OCI-LY1 (cell line): ENCODE results near the gene SLC27A3.

Source experiments
- H2AFZ ChIP-seq: fragments of 200-600 bp; sonication (generic), shearing (Covaris generic); 2 replicates; pipeline ENCODE4 v1.6.0; 2014; ENCODE audit warnings: antibody characterized with exemption, mild to moderate bottlenecking, low read length
- H3F3A ChIP-seq: fragments of 200-600 bp; sonication (generic), shearing (Covaris generic); 2 replicates; pipeline ENCODE4 v1.6.0; 2014; ENCODE audit warnings: mild to moderate bottlenecking, antibody characterized with exemption, low read length, moderate library complexity; ENCODE audit not compliant: insufficient read depth
- H3K27ac ChIP-seq: fragments of 200-600 bp; sonication (generic); 2 replicates; pipeline ENCODE4 v1.5.1; 2014; ENCODE audit warnings: low read length, mixed run types, mild to moderate bottlenecking, low read depth; ENCODE audit not compliant: poor library complexity, severe bottlenecking
- H3K27me3 ChIP-seq: fragments of 200-600 bp; sonication (generic); 2 replicates; pipeline ENCODE4 v1.6.0; 2014; ENCODE audit warnings: antibody characterized with exemption, mild to moderate bottlenecking, low read length, moderate library complexity; ENCODE audit not compliant: insufficient read depth
- H3K36me3 ChIP-seq: fragments of 200-600 bp; sonication (generic); 2 replicates; pipeline ENCODE4 v1.6.1; 2014; ENCODE audit warnings: mild to moderate bottlenecking, antibody characterized with exemption, low read length, moderate library complexity, mixed read lengths; ENCODE audit not compliant: insufficient read depth
- H3K4me1 ChIP-seq: fragments of 200-600 bp; sonication (generic); 2 replicates; pipeline ENCODE4 v1.5.1; 2014; ENCODE audit warnings: mild to moderate bottlenecking, low read length, moderate library complexity; ENCODE audit not compliant: insufficient read depth, severe bottlenecking
- H3K4me2 ChIP-seq: fragments of 200-600 bp; sonication (generic), shearing (Covaris generic); 2 replicates; pipeline ENCODE4 v1.6.1; 2014; ENCODE audit warnings: low read length
- H3K4me3 ChIP-seq: fragments of 200-600 bp; sonication (generic); 2 replicates; pipeline ENCODE4 v1.5.1; 2014; ENCODE audit warnings: low read length, low read depth, mild to moderate bottlenecking, mixed read lengths; ENCODE audit not compliant: poor library complexity, severe bottlenecking
- H3K79me2 ChIP-seq: fragments of 200-600 bp; shearing (Covaris generic); 2 replicates; pipeline ENCODE4 v1.6.1; 2016; ENCODE audit warnings: mixed run types, low read length, mixed read lengths; ENCODE audit not compliant: insufficient read depth
- H3K9ac ChIP-seq: fragments of 200-600 bp; sonication (generic), shearing (Covaris generic); 2 replicates; pipeline ENCODE4 v1.6.1; 2014; ENCODE audit warnings: mild to moderate bottlenecking, low read length, mixed read lengths
- H3K9me2 ChIP-seq: fragments of 200-600 bp; sonication (generic), shearing (Covaris generic); 2 replicates; pipeline ENCODE4 v1.6.1; 2014; ENCODE audit warnings: low read depth, mild to moderate bottlenecking, low read length, mixed read lengths
- H3K9me3 ChIP-seq: fragments of 200-600 bp; shearing (Covaris generic); 2 replicates; pipeline ENCODE4 v1.6.1; 2014; ENCODE audit warnings: low read length, mixed read lengths
- H4K20me1 ChIP-seq: fragments of 200-600 bp; sonication (generic), shearing (Covaris generic); 2 replicates; pipeline ENCODE4 v1.6.0; 2016; ENCODE audit warnings: mild to moderate bottlenecking, low read length; ENCODE audit not compliant: insufficient read depth
- CTCF ChIP-seq: fragments of 200-600 bp; sonication (generic), shearing (Covaris generic); IDR thresholded peaks from 2 replicates; pipeline ENCODE4 v1.5.1; 2017; ENCODE audit warnings: mild to moderate bottlenecking, antibody characterized with exemption, low read length, moderate library complexity, mixed read lengths
- EZH2 ChIP-seq: fragments of 200-600 bp; sonication (generic), shearing (Covaris generic); IDR thresholded peaks from 2 replicates; pipeline ENCODE4 v1.8.0; 2017; ENCODE audit warnings: borderline replicate concordance, mixed run types, mild to moderate bottlenecking, antibody characterized with exemption, low read length, moderate library complexity, mixed read lengths

The SLC27A3 gene

GRCh38 chr1:153801786-153802697, 26.8 kb downstream of the SLC27A3 start:
- Histone ChIP-seq H3K4me3 (no peak overlapping the region), H4K20me1 (no peaks in the 10 kb centered on the region), H2AFZ (no peak overlapping the region), H3K36me3 (peaks cover 1% of the 10 kb centered on the region; the same call in 1 of the 2 replicates), H3K9ac (no peak overlapping the region), H3F3A (peaks cover 10% of the 10 kb centered on the region), H3K79me2 (no peaks in the 10 kb centered on the region), H3K9me2 (no peaks in the 10 kb centered on the region), H3K27me3 (no peaks in the 10 kb centered on the region), H3K4me2 (no peak overlapping the region), H3K27ac (no peak overlapping the region), H3K4me1 (peaks cover 40% of the 10 kb centered on the region), H3K9me3 (no peaks in the 10 kb centered on the region)
- TF ChIP-seq CTCF (no peak), EZH2 (no peak)

- Histone ChIP-seq H3K9me3 (no peaks in the 10 kb centered on the region), H3K27ac (no peak overlapping the region), H4K20me1 (no peaks in the 10 kb centered on the region), H3K27me3 (no peaks in the 10 kb centered on the region), H3F3A (peaks cover 10% of the 10 kb centered on the region), H3K9me2 (no peaks in the 10 kb centered on the region), H3K4me2 (no peak overlapping the region), H3K4me3 (no peak overlapping the region), H3K79me2 (no peaks in the 10 kb centered on the region), H3K9ac (no peak overlapping the region), H3K4me1 (peaks cover 35% of the 10 kb centered on the region), H3K36me3 (peaks cover 9% of the 10 kb centered on the region; the same call in 1 of the 2 replicates), H2AFZ (no peak overlapping the region)
- TF ChIP-seq CTCF (no peak), EZH2 (no peak)
Measured at GRCh38 chr1:153803470-153804056, 28.4 kb downstream of the SLC27A3 start.

GRCh38 chr1:153804112-153804511, 28.9 kb downstream of the SLC27A3 start:
- Histone ChIP-seq H3F3A (peaks cover 5% of the 10 kb centered on the region), H3K9me3 (no peaks in the 10 kb centered on the region), H3K36me3 (peaks cover 12% of the 10 kb centered on the region; the same call in 1 of the 2 replicates), H2AFZ (no peak overlapping the region), H3K9me2 (no peaks in the 10 kb centered on the region), H4K20me1 (no peaks in the 10 kb centered on the region), H3K4me3 (no peak overlapping the region), H3K27me3 (no peaks in the 10 kb centered on the region), H3K79me2 (no peaks in the 10 kb centered on the region), H3K9ac (no peak overlapping the region), H3K4me2 (no peak overlapping the region), H3K27ac (peak overlapping the region; percentile 97), H3K4me1 (peaks cover 35% of the 10 kb centered on the region)
- TF ChIP-seq CTCF (no peak), EZH2 (no peak)
